ENCODE measurements around the gene MYLIP. TPM values are rescaled to one million over a fixed set of nuclear protein-coding genes. Genes with fewer than 3 reads are reported as not detected.

MYLIP gene
- total RNA-seq, 4 donors from 2014 or later: 25.9 to 53.0 (median 36.5) TPM

GRCh38 chr6:16127471-16127870 lies 1.4 kb upstream of the MYLIP start:
- no peaks in the 10 kb centered on the region for H3K9me3 ChIP-seq
- peaks cover 30% of the 10 kb centered on the region for H3K4me1 ChIP-seq
- no peak overlapping the region for H3K27ac ChIP-seq
- 92% methylated on average over 12 of the region's 12 CpGs for WGBS
- H3K4me3 ChIP-seq: no peak overlapping the region
- no peaks in the 10 kb centered on the region for H3K27me3 ChIP-seq
- DNase-seq (ENCODE audit: low spot score in 2 of 2): no peak
- TF ChIP-seq, protein P1, sequence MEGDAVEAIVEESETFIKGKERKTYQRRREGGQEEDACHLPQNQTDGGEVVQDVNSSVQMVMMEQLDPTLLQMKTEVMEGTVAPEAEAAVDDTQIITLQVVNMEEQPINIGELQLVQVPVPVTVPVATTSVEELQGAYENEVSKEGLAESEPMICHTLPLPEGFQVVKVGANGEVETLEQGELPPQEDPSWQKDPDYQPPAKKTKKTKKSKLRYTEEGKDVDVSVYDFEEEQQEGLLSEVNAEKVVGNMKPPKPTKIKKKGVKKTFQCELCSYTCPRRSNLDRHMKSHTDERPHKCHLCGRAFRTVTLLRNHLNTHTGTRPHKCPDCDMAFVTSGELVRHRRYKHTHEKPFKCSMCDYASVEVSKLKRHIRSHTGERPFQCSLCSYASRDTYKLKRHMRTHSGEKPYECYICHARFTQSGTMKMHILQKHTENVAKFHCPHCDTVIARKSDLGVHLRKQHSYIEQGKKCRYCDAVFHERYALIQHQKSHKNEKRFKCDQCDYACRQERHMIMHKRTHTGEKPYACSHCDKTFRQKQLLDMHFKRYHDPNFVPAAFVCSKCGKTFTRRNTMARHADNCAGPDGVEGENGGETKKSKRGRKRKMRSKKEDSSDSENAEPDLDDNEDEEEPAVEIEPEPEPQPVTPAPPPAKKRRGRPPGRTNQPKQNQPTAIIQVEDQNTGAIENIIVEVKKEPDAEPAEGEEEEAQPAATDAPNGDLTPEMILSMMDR (IDR thresholded peaks at IDR 0.05): no peak
- TF ChIP-seq POLR2AphosphoS5 (IDR thresholded peaks at IDR 0.05) (no peak), EP300 (IDR thresholded peaks at IDR 0.05) (no peak)
- H3K36me3 ChIP-seq: no peaks in the 10 kb centered on the region

- DNase-seq (ENCODE audit: low spot score in 2 of 2): peak in 1 of 2 donors; percentile 75
- H3K27ac ChIP-seq: peak overlapping the region; percentile 94
- 0% methylated on average over 30 of the region's 36 CpGs for WGBS
These were observed 926 bp downstream of the MYLIP start for GRCh38 chr6:16129623-16130401.

GRCh38 chr6:16130437-16130891 lies 1.6 kb downstream of the MYLIP start:
- no peak for DNase-seq (ENCODE audit: low spot score in 2 of 2)
- peaks cover 4% of the 10 kb centered on the region for H3K36me3 ChIP-seq
- TF ChIP-seq, protein P1 (IDR thresholded peaks at IDR 0.05): no peak
- TF ChIP-seq EP300 (IDR thresholded peaks at IDR 0.05): no peak
- TF ChIP-seq POLR2A (IDR thresholded peaks at IDR 0.05): no peak
- no peak for TF ChIP-seq POLR2AphosphoS5 (IDR thresholded peaks at IDR 0.05)
- 2% methylated on average over 8 of the region's 8 CpGs for WGBS
- peak overlapping the region; percentile 77 for H3K4me3 ChIP-seq
- peaks cover 50% of the 10 kb centered on the region for H3K4me1 ChIP-seq
- H3K27ac ChIP-seq: peak overlapping the region; percentile 94
- H3K9me3 ChIP-seq: no peaks in the 10 kb centered on the region
- no peaks in the 10 kb centered on the region for H3K27me3 ChIP-seq

More at GRCh38 chr6:16129623-16130401, 926 bp downstream of the MYLIP start:
- Histone ChIP-seq H3K4me3 (peak overlapping the region; percentile 77), H3K4me1 (peaks cover 45% of the 10 kb centered on the region), H3K36me3 (peaks cover 4% of the 10 kb centered on the region), H3K27me3 (no peaks in the 10 kb centered on the region), H3K9me3 (no peaks in the 10 kb centered on the region)
- TF ChIP-seq EP300 (IDR thresholded peaks at IDR 0.05): no peak
- TF ChIP-seq, protein P1 (IDR thresholded peaks at IDR 0.05): no peak

GRCh38 chr6:16130932-16131387 lies 2.1 kb downstream of the MYLIP start:
- no peak for TF ChIP-seq POLR2AphosphoS5 (IDR thresholded peaks at IDR 0.05)
- TF ChIP-seq POLR2A (IDR thresholded peaks at IDR 0.05): no peak
- no peak for TF ChIP-seq EP300 (IDR thresholded peaks at IDR 0.05)
- TF ChIP-seq, protein P1 (IDR thresholded peaks at IDR 0.05): no peak
- Histone ChIP-seq H3K4me3 (peak overlapping the region; percentile 77), H3K9me3 (no peaks in the 10 kb centered on the region), H3K4me1 (peaks cover 55% of the 10 kb centered on the region), H3K36me3 (peaks cover 4% of the 10 kb centered on the region), H3K27ac (peak overlapping the region; percentile 94), H3K27me3 (no peaks in the 10 kb centered on the region)
- 2% methylated on average over 3 of the region's 3 CpGs for WGBS
- DNase-seq (ENCODE audit: low spot score in 2 of 2): no peak

DNA sequence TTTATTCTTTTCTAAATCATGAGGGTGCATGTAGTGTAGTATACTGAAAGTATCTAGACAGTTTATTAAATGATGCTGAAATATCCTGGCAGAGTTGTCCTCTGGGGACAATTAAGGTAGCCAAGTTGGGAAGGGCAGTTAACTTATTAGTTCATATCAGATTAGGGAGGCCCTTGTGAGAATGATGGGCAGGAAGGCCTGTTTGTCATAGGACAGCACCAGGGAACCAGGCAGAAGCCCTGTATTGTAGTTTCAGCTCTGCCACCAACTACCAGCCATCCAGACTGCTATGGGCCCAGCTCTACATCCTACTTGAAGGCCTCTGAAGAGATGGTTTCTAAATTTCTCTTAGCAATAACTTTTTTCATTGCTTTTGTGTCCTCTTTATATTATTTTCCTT lies 4.0 kb downstream of the MYLIP start:
- TF ChIP-seq EP300 (IDR thresholded peaks at IDR 0.05): no peak
- no peak for TF ChIP-seq POLR2A (IDR thresholded peaks at IDR 0.05)
- TF ChIP-seq POLR2AphosphoS5 (IDR thresholded peaks at IDR 0.05): no peak
- TF ChIP-seq, protein P1 (IDR thresholded peaks at IDR 0.05): no peak

More for the DNA sequence above, 4.0 kb downstream of the MYLIP start:
- DNase-seq (ENCODE audit: low spot score in 2 of 2): no peak
- no peak overlapping the region for H3K27ac ChIP-seq
- H3K27me3 ChIP-seq: no peaks in the 10 kb centered on the region
- peaks cover 75% of the 10 kb centered on the region for H3K4me1 ChIP-seq
- H3K4me3 ChIP-seq: peak overlapping the region; percentile 77
- H3K9me3 ChIP-seq: no peaks in the 10 kb centered on the region
- H3K36me3 ChIP-seq: peaks cover 4% of the 10 kb centered on the region
